CD4-positive, alpha-beta memory T cell (primary cell): ENCODE measurements around the gene E4F1. TPM values are rescaled to one million over a fixed set of nuclear protein-coding genes. Genes with fewer than 3 reads are reported as not detected.

Experiments used
- CTCF ChIA-PET: fragments of 350-600 bp; sonication (Branson Sonifier 250); formaldehyde crosslinking; loops from one replicate; lab custom pipeline; 2021; ENCODE audit warnings: inconsistent platforms; ENCODE audit not compliant: partially characterized antibody; lab: Charles Lee
- POLR2A ChIA-PET: fragments of 350-600 bp; sonication (Branson Sonifier 250); formaldehyde crosslinking; loops from one replicate; lab custom pipeline; 2021; ENCODE audit not compliant: partially characterized antibody; lab: Charles Lee
- DNase-seq, 5 donors: peaks; one replicate each; pipeline versions ENCODE4 v3.0.0 to v3.0.0-alpha.2; 2020 to 2022; ENCODE audit warnings: mixed read lengths in 1 of 5
- H3K27ac ChIP-seq: one replicate; pipeline ENCODE4 v1.7.0; 2013; ENCODE audit warnings: low read depth, low read length
- H3K27me3 ChIP-seq: 2 replicates; pipeline ENCODE4 v1.7.0; 2013; ENCODE audit warnings: mild to moderate bottlenecking, low read length, moderate library complexity; ENCODE audit not compliant: insufficient read depth
- H3K36me3 ChIP-seq: 2 replicates; pipeline ENCODE4 v1.7.0; 2013; ENCODE audit warnings: mild to moderate bottlenecking, low read length, moderate library complexity; ENCODE audit not compliant: insufficient read depth
- H3K4me1 ChIP-seq: 2 replicates; pipeline ENCODE4 v1.7.0; 2013; ENCODE audit warnings: mild to moderate bottlenecking, low read length, moderate library complexity; ENCODE audit not compliant: insufficient read depth
- H3K4me3 ChIP-seq, 2 donors: one replicate each; pipeline ENCODE4 v1.7.0; 2013; ENCODE audit warnings: low read length in 2 of 2, mild to moderate bottlenecking in 1 of 2
- H3K9me3 ChIP-seq, 2 donors: one replicate each; pipeline ENCODE4 v1.7.0; 2013; ENCODE audit warnings: low read length in 2 of 2, control low read depth in 1 of 2; ENCODE audit not compliant: control insufficient read depth in 1 of 2
- H3K27ac Mint-ChIP-seq, 7 donors: one replicate each; pipeline ENCODE4 v1.8.0; 2020 to 2021; ENCODE audit warnings: mixed read lengths in 7 of 7, mild to moderate bottlenecking in 6 of 7, inconsistent platforms in 3 of 7, moderate library complexity in 3 of 7
- H3K27me3 Mint-ChIP-seq, 2 donors: one replicate each; pipeline ENCODE4 v1.8.0; 2020 to 2021; ENCODE audit warnings: mixed read lengths in 2 of 2
- H3K36me3 Mint-ChIP-seq, 2 donors: one replicate each; pipeline ENCODE4 v1.8.0; 2020 to 2021; ENCODE audit warnings: mixed read lengths in 2 of 2, inconsistent platforms in 1 of 2, mild to moderate bottlenecking in 1 of 2
- H3K4me1 Mint-ChIP-seq, 4 donors: one replicate each; pipeline ENCODE4 v1.8.0; 2020 to 2021; ENCODE audit warnings: mixed read lengths in 4 of 4, mild to moderate bottlenecking in 1 of 4
- H3K4me3 Mint-ChIP-seq, 8 donors: one replicate each; pipeline ENCODE4 v1.8.0; 2020 to 2021; ENCODE audit warnings: mixed read lengths in 8 of 8, mild to moderate bottlenecking in 7 of 8, moderate library complexity in 6 of 8, inconsistent platforms in 3 of 8
- H3K9me3 Mint-ChIP-seq, 8 donors: one replicate each; pipeline ENCODE4 v1.8.0; 2020 to 2021; ENCODE audit warnings: mixed read lengths in 8 of 8, mild to moderate bottlenecking in 5 of 8, inconsistent platforms in 3 of 8, moderate library complexity in 1 of 8
- intact Hi-C: fragments of 100-400 bp; cut with micrococcal nuclease; formaldehyde crosslinking; loops from one replicate; pipeline ENCODE4 v1.15.1; 2023
- polyA plus RNA-seq, 2 donors: library from polyadenylated mRNA; unstranded; fragments of 300-500 nt; fragmentation: Illumina TruSeq; gene quantifications; one replicate each; pipeline ENCODE4 v1.2.3, GENCODE V29; 2021
- total RNA-seq, 2 experiments: library from RNA; stranded (reverse); gene quantifications; one replicate each; pipeline ENCODE4 v1.2.3, GENCODE V29; 2021

E4F1 gene
- total and polyA plus RNA-seq, 4 experiments from 2014 or later = 6.7 to 49.7 (median 33.7) TPM

DNA sequence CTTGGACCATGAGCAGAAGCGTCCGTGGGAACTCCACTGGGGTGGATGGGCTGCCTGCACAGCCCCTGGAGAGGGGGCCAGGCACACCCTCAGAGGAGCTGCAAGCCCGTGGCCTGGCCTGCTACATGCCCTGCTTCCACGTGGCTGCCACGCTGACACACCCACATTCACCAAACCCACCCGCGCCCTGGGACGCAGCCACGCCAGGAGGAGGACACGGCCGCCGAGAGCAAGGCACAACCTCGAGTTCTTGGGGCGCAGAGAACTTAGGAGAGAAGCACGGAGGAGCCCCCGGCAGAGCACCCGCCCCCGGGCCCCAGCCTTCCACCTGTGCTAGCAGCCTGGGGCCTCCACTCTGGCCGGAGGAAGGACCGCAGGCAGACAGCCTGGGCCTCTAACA is 45.8 kb upstream of the E4F1 start:
- no peak overlapping the region for H3K4me3 ChIP-seq
- Mint-ChIP-seq H3K4me1 (peaks cover 0 to 7% (median 2%) of the 10 kb centered on the region in 4 donors), H3K4me3 (no peak overlapping the region), H3K36me3 (peaks cover 0 to 16% of the 10 kb centered on the region in 2 donors), H3K27ac (no peak overlapping the region), H3K9me3 (no peaks in the 10 kb centered on the region), H3K27me3 (no peaks in the 10 kb centered on the region)
- no peaks in the 10 kb centered on the region for H3K27me3 ChIP-seq
- no peak overlapping the region for H3K27ac ChIP-seq
- CTCF ChIA-PET = no interaction called here
- POLR2A ChIA-PET = interaction anchor here (1.4 kb wide), 1 partner anchor 22 kb away, joined by 3 read pairs; the partner anchor contains the start of gene TRAF7
- DNase-seq = no peak
- H3K4me1 ChIP-seq = no peaks in the 10 kb centered on the region
- no peaks in the 10 kb centered on the region for H3K9me3 ChIP-seq
- H3K36me3 ChIP-seq = peaks cover 4% of the 10 kb centered on the region
- intact Hi-C loops = no loop called here

DNA sequence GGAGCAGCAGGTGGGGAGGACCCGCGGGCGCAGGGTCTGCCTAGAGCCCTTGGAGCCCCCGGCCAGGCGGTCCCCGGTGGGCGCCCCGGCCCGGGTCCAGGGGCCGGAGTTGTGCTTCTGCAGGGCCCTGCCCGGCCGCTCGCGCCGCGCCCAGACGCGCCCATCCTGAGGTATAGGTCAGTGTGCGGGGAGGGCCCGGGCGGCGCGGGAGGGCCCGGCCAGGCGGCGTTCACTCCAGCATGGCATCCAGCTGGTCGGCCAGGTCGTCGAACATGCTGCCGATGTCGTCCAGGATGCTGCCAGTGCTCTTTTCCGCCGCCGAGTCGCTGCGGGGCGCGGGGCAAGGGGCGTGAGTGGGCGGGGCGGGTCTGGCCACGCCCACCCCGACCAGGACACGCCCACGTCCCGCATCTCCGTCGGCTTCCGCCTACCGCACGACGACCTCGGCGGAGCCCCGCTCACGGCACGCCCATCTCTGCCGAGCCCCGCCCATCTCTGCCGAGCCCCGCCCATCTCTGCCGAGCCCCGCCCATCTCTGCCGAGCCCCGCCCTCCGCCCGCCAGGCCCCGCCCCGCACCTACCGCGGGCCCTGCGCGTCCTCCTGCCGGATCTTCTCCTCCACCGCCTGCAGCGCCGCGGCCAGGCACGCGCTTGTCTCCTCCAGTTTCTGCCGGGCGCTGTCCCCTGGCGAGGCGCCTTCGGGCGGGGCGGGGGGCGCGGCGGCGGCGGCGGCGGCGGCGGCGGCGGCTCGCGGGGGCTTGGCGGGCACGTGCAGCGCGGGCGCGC is 44.9 kb upstream of the E4F1 start:
- H3K4me3 Mint-ChIP-seq = no peak overlapping the region
- no peak overlapping the region for H3K27ac ChIP-seq
- H3K9me3 ChIP-seq = no peaks in the 10 kb centered on the region
- no peaks in the 10 kb centered on the region for H3K27me3 ChIP-seq
- DNase-seq = peak in 4 of 5 donors; percentile 28 to 56 (median 47)
- ChIA-PET POLR2A (interaction anchor here (1.4 kb wide), 1 partner anchor 23 kb away, joined by 3 read pairs; the partner anchor contains the start of gene TRAF7), CTCF (no interaction called here)
- H3K36me3 ChIP-seq = peaks cover 4% of the 10 kb centered on the region
- no peak overlapping the region for H3K27ac Mint-ChIP-seq
- no peaks in the 10 kb centered on the region for H3K9me3 Mint-ChIP-seq
- peaks cover 0 to 16% of the 10 kb centered on the region in 2 donors for H3K36me3 Mint-ChIP-seq
- H3K4me3 ChIP-seq = no peak overlapping the region
- intact Hi-C loops = no loop called here
- H3K27me3 Mint-ChIP-seq = no peaks in the 10 kb centered on the region
- no peaks in the 10 kb centered on the region for H3K4me1 ChIP-seq
- H3K4me1 Mint-ChIP-seq = peaks cover 0 to 7% (median 2%) of the 10 kb centered on the region in 4 donors

DNA sequence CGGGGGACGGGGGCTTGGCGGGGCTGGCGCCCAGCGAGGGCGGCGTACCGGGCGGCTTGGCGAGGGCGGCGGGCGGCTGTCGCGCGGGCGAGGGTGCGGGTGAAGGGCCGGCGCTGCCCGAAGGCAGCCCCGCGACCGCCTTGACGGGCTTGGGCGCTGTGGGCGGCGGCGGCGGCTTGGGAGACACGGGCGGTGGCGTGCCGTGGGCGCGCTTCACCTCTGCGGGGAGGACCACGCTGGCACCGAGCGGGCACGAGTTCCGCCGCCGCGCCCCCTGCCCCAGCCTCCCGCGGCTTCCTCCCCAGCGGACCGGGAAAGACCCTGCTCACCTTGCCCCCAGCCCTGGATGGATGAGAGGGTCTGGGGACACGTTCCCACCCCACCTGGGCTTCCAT is 44.3 kb upstream of the E4F1 start:
- no peak overlapping the region for H3K27ac ChIP-seq
- Mint-ChIP-seq H3K4me3 (no peak overlapping the region), H3K9me3 (no peaks in the 10 kb centered on the region), H3K27me3 (no peaks in the 10 kb centered on the region), H3K4me1 (peaks cover 0 to 7% (median 2%) of the 10 kb centered on the region in 4 donors), H3K36me3 (peaks cover 0 to 12% of the 10 kb centered on the region in 2 donors), H3K27ac (no peak overlapping the region)
- no peak overlapping the region for H3K4me3 ChIP-seq
- ChIA-PET POLR2A (no interaction called here), CTCF (no interaction called here)
- peaks cover 1% of the 10 kb centered on the region for H3K36me3 ChIP-seq
- intact Hi-C loops = no loop called here
- DNase-seq = no peak
- no peaks in the 10 kb centered on the region for H3K4me1 ChIP-seq
- H3K27me3 ChIP-seq = no peaks in the 10 kb centered on the region
- no peaks in the 10 kb centered on the region for H3K9me3 ChIP-seq

DNA sequence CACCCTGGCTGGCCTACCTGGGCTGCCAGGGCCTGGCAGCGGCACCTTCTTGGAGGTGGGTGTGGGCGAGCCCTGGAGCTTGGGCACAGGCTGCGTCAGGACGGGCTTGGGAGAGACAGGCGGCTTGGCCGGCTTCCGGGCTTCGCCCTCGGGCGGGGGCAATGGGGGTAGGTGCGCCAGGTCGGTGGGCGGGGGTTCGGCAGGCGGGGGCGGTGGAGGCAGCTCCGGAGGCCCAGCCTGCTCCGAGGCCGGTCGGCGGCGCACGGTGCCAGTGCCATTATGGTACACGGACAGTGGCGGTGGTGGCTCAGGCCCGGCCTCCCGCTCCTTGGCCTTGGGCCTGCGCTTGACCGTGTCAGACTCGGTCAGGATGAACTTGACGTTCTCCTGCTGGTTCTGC is 43.8 kb upstream of the E4F1 start:
- H3K4me1 Mint-ChIP-seq = peaks cover 0 to 7% (median 2%) of the 10 kb centered on the region in 4 donors
- POLR2A ChIA-PET = no interaction called here
- no peak overlapping the region for H3K27ac Mint-ChIP-seq
- no peak overlapping the region for H3K4me3 ChIP-seq
- no peaks in the 10 kb centered on the region for H3K27me3 Mint-ChIP-seq
- intact Hi-C loops = no loop called here
- CTCF ChIA-PET = no interaction called here
- H3K9me3 ChIP-seq = no peaks in the 10 kb centered on the region
- no peak overlapping the region for H3K27ac ChIP-seq
- H3K36me3 Mint-ChIP-seq = peaks cover 0 to 8% of the 10 kb centered on the region in 2 donors
- H3K9me3 Mint-ChIP-seq = no peaks in the 10 kb centered on the region
- no peaks in the 10 kb centered on the region for H3K4me1 ChIP-seq
- DNase-seq = no peak
- no peak overlapping the region for H3K4me3 Mint-ChIP-seq
- H3K27me3 ChIP-seq = no peaks in the 10 kb centered on the region
- H3K36me3 ChIP-seq = no peaks in the 10 kb centered on the region

DNA sequence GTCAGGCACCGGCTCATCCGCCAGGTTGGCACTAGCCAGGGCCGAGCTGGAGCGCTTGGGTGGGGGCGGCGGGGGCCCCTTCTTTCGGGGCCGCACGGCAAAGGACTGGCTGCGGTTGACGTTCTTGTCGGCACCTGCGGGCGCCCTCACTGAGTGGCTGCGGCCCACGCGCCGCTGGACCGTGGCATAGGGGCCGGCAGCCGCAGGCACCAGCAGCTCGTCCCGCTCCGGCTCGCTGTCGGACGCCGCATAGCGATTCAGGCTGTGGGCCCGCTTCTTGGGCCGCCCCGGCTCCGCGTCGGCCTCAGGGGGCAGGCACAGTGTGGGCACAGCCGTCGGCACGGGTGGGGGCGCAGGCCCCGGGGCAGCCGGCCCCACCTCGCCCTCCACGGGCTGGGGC is 42.9 kb upstream of the E4F1 start:
- no peak overlapping the region for H3K4me3 ChIP-seq
- H3K27ac ChIP-seq = no peak overlapping the region
- no peaks in the 10 kb centered on the region for H3K36me3 ChIP-seq
- POLR2A ChIA-PET = no interaction called here
- no peaks in the 10 kb centered on the region for H3K4me1 ChIP-seq
- H3K27me3 ChIP-seq = no peaks in the 10 kb centered on the region
- Mint-ChIP-seq H3K4me1 (peaks cover 0 to 7% (median 2%) of the 10 kb centered on the region in 4 donors), H3K27ac (no peak overlapping the region), H3K36me3 (peaks cover 0 to 6% of the 10 kb centered on the region in 2 donors), H3K4me3 (no peak overlapping the region), H3K27me3 (no peaks in the 10 kb centered on the region), H3K9me3 (no peaks in the 10 kb centered on the region)
- intact Hi-C loops = no loop called here
- no peak for DNase-seq
- CTCF ChIA-PET = no interaction called here
- H3K9me3 ChIP-seq = no peaks in the 10 kb centered on the region

DNA sequence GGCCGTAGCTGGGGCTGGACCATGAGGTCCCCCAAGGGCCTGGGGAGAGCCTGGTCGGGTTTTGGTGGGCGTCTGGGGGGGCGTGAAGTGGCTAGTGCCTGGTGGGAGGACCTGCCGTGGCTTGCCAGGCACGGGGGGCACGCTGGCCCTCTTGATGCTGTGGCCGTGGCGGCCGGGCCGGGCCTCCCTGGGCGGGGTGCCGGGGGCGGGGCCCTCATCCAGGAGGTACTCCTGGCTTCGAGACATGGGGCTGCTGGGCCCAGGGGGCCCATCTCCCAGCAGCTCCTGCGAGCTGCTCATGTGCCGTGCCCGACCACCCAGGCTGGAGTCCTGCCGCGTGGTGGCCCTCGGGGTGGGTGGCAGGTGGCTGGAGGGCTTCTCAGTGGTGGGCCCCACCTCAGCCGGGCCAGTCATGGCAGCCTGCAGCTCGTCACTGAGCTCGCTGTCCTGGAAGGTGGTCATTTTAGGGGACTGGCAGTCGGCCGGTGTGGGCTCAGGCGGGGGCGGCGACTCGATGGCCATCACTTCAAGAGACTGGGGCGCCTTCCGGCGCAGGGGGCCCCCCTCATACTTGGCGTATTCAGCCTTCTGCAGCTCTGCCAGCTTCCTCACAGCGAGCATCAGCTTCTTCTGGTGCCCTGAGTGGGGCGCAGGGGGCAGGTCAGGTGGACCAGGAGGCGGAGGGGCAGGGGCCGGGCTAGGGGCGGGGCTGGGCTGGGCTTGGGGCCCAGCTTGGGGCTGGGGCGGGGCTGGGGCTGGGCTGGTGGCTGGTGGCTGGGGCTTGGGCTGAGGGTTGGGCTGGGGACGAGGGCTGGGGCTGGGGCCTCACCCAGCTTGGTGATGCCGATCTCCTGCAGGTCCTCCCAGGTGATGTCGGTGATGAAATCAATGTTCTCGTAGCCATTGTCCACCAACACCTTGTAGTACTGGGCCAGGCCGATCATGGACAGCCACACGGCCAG is 42.1 kb upstream of the E4F1 start:
- no peaks in the 10 kb centered on the region for H3K27me3 Mint-ChIP-seq
- no peak overlapping the region for H3K27ac ChIP-seq
- H3K4me3 ChIP-seq = no peak overlapping the region
- no peaks in the 10 kb centered on the region for H3K27me3 ChIP-seq
- no peak overlapping the region for H3K4me3 Mint-ChIP-seq
- no peaks in the 10 kb centered on the region for H3K9me3 Mint-ChIP-seq
- ChIA-PET CTCF (no interaction called here), POLR2A (no interaction called here)
- intact Hi-C loops = no loop called here
- no peaks in the 10 kb centered on the region for H3K9me3 ChIP-seq
- H3K36me3 ChIP-seq = no peaks in the 10 kb centered on the region
- H3K4me1 Mint-ChIP-seq = peaks cover 0 to 7% (median 2%) of the 10 kb centered on the region in 4 donors
- no peak for DNase-seq
- no peak overlapping the region for H3K27ac Mint-ChIP-seq
- peaks cover 0 to under 1% of the 10 kb centered on the region in 2 donors for H3K36me3 Mint-ChIP-seq
- H3K4me1 ChIP-seq = no peaks in the 10 kb centered on the region

DNA sequence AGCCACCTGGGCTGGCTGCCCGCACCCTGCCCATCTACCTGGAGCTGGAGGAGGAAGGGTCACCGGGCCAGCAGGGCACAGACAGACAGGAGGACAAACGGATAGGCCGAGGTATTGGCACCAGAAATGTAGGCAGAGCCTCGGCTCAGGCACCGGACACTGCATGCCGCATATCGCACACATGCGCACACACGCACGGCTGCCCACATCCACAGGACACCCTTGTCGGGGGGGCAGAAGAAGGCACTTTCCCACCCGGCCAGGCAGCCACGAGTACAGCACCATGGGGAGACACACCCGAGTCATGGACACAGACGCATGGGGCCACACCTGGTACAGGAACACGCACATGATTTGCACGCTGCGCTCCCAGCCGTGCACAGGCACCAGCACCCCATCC is 41.4 kb upstream of the E4F1 start:
- ChIA-PET POLR2A (no interaction called here), CTCF (no interaction called here)
- Mint-ChIP-seq H3K4me3 (no peak overlapping the region), H3K36me3 (no peaks in the 10 kb centered on the region), H3K4me1 (peaks cover 0 to 7% (median 2%) of the 10 kb centered on the region in 4 donors), H3K27me3 (no peaks in the 10 kb centered on the region), H3K27ac (no peak overlapping the region), H3K9me3 (no peaks in the 10 kb centered on the region)
- Histone ChIP-seq H3K36me3 (no peaks in the 10 kb centered on the region), H3K9me3 (no peaks in the 10 kb centered on the region), H3K27ac (no peak overlapping the region), H3K4me1 (no peaks in the 10 kb centered on the region), H3K4me3 (no peak overlapping the region), H3K27me3 (no peaks in the 10 kb centered on the region)
- intact Hi-C loops = no loop called here
- no peak for DNase-seq
